Measurements from ENCODE around the gene ZNF554. TPM values are rescaled to one million over a fixed set of nuclear protein-coding genes. Genes with fewer than 3 reads are reported as not detected.

Gene ZNF554
- polyA plus RNA-seq, 1 experiment, result 2.0 TPM

GRCh38 chr19:2885736-2886135 is 66.1 kb downstream of the ZNF554 start:
- no peak for TF ChIP-seq CTCF (IDR thresholded peaks at IDR 0.05; ENCODE audit: low read depth, low read length)
- DNase-seq (ENCODE audit: low read depth, low spot score), result no peak
- Histone ChIP-seq H3K4me3 (ENCODE audit: low read depth, low read length) (no peak overlapping the region), H3K27ac (ENCODE audit: low read depth, low read length) (no peak overlapping the region), H3K27me3 (ENCODE audit: control insufficient read depth, insufficient read depth, low read length) (no peaks in the 10 kb centered on the region), H3K9me3 (ENCODE audit: control insufficient read depth, insufficient read depth, low read length) (peaks cover 17% of the 10 kb centered on the region)
- CTCF ChIA-PET, result interaction anchor here (1.2 kb wide), 1 partner anchor 22 kb away, joined by 3 read pairs; no protein-coding TSS in a partner anchor
- POLR2A ChIA-PET, result no interaction called here

Other genes with a start within 250 kb of the ZNF554 start
- gene GNG7, start 117.2 kb upstream of the ZNF554 start, polyA plus RNA-seq (2011; rRNA removed), result 0.56 and 0.57 TPM in 2 replicates
- gene DIRAS1, start 98.5 kb upstream of the ZNF554 start, polyA plus RNA-seq (2011; rRNA removed), result 12.5 and 13.5 TPM in 2 replicates
- gene SLC39A3, start 79.9 kb upstream of the ZNF554 start, polyA plus RNA-seq (2011; rRNA removed), result 27.9 and 37.4 TPM in 2 replicates
- 44.0 and 56.5 TPM in 2 replicates for gene SGTA, start 36.6 kb upstream of the ZNF554 start, polyA plus RNA-seq (2011; rRNA removed)
- 35.4 and 45.6 TPM in 2 replicates for gene THOP1, start 34.4 kb upstream of the ZNF554 start, polyA plus RNA-seq (2011; rRNA removed)
- gene ZNF555, start 21.6 kb downstream of the ZNF554 start, polyA plus RNA-seq (2011; rRNA removed), result 6.2 and 7.1 TPM in 2 replicates
- not detected in 2 replicates for gene ZNF556, start 47.5 kb downstream of the ZNF554 start, polyA plus RNA-seq (2011; rRNA removed)
- gene ZNF57, start 81.1 kb downstream of the ZNF554 start, polyA plus RNA-seq (2011; rRNA removed), result 2.3 and 2.4 TPM in 2 replicates
- 3.6 TPM in 2 replicates for gene ZNF77, start 125.1 kb downstream of the ZNF554 start, polyA plus RNA-seq (2011; rRNA removed)
- 0.51 and 0.72 TPM in 2 replicates for gene TLE6, start 157.7 kb downstream of the ZNF554 start, polyA plus RNA-seq (2011; rRNA removed)
- gene TLE2, start 209.4 kb downstream of the ZNF554 start, polyA plus RNA-seq (2011; rRNA removed), result 0.47 and 0.82 TPM in 2 replicates
- gene TLE5, start 242.6 kb downstream of the ZNF554 start, polyA plus RNA-seq (2011; rRNA removed), result 317 and 392 TPM in 2 replicates

All from AG04450 (cell line).